GM10847 (cell line): ENCODE measurements around the gene FOXJ1.

ENCODE experiments used
- POLR2A ChIP-seq: IDR thresholded peaks from 2 replicates; pipeline ENCODE4 v1.6.1; 2011; ENCODE audit not compliant: insufficient read length; ENCODE audit errors: extremely low read depth

The FOXJ1 gene

GRCh38 chr17:76138234-76138895 lies 2.7 kb downstream of the FOXJ1 start:
- no peak for TF ChIP-seq POLR2A

GRCh38 chr17:76137351-76138233 lies 3.5 kb downstream of the FOXJ1 start:
- no peak for TF ChIP-seq POLR2A

- TF ChIP-seq POLR2A, result no peak
Measured at GRCh38 chr17:76137001-76137350, 4.1 kb downstream of the FOXJ1 start.

GRCh38 chr17:76136276-76137000 lies 4.6 kb downstream of the FOXJ1 start:
- no peak for TF ChIP-seq POLR2A

- TF ChIP-seq POLR2A, result no peak
Measured at GRCh38 chr17:76135810-76136188, 5.2 kb downstream of the FOXJ1 start.

- no peak for TF ChIP-seq POLR2A
Measured at GRCh38 chr17:76134911-76135809, 5.9 kb downstream of the FOXJ1 start.

GRCh38 chr17:76132574-76133338 lies 8.3 kb downstream of the FOXJ1 start:
- TF ChIP-seq POLR2A, result no peak

- TF ChIP-seq POLR2A, result no peak
Measured at GRCh38 chr17:76131692-76132573, 9.1 kb downstream of the FOXJ1 start.

GRCh38 chr17:76131051-76131691 lies 9.9 kb downstream of the FOXJ1 start:
- no peak for TF ChIP-seq POLR2A

GRCh38 chr17:76130473-76130872 lies 10.6 kb downstream of the FOXJ1 start:
- no peak for TF ChIP-seq POLR2A

GRCh38 chr17:76125922-76126321 lies 15.1 kb downstream of the FOXJ1 start:
- no peak for TF ChIP-seq POLR2A

- TF ChIP-seq POLR2A, result no peak
Measured at GRCh38 chr17:76125391-76125675, 15.7 kb downstream of the FOXJ1 start.
